GM12891 (cell line): Measurements from ENCODE around the gene FAM221A.
A peak's percentile ranks its signal among the peaks of the same experiment; 100 is the strongest.
"Not testable (repeated sequence)": the region's sequence is repeated elsewhere in the genome, so short reads cannot be mapped to it uniquely, and the experiment has no call there.

Source experiments
- DNase-seq: peaks from one replicate; pipeline ENCODE4 v3.0.0; 2011; ENCODE audit warnings: low spot score; ENCODE audit not compliant: insufficient read length
- FAIRE-seq: peaks from 2 replicates; lab custom pipeline; 2011; peaks lifted over from hg19 to GRCh38; lab: Jason Lieb, UNC
- PAX5 ChIP-seq: IDR thresholded peaks from 2 replicates; pipeline ENCODE4 v1.6.1; 2011; ENCODE audit warnings: low read length, moderate library complexity, mild to moderate bottlenecking; ENCODE audit not compliant: insufficient read depth, severe bottlenecking
- POLR2A ChIP-seq: IDR thresholded peaks from 2 replicates; pipeline ENCODE4 v1.6.1; 2011; ENCODE audit warnings: low read depth, low read length, control low read depth
- POLR2AphosphoS5 ChIP-seq: IDR thresholded peaks from 2 replicates; pipeline ENCODE4 v1.6.1; 2011; ENCODE audit warnings: low read depth, low read length, control low read depth
- POU2F2 ChIP-seq: IDR thresholded peaks from 2 replicates; pipeline ENCODE4 v1.6.1; 2011; ENCODE audit warnings: low read depth, mild to moderate bottlenecking, control low read depth, low read length, moderate library complexity
- SPI1 ChIP-seq: IDR thresholded peaks from 2 replicates; pipeline ENCODE4 v1.6.1; 2011; ENCODE audit warnings: low read depth, low read length, control low read depth
- TAF1 ChIP-seq: IDR thresholded peaks from 2 replicates; pipeline ENCODE4 v1.6.1; 2011; ENCODE audit warnings: low read depth, low read length, control low read depth

The FAM221A gene

GRCh38 chr7:23715099-23715498, 35.1 kb downstream of the FAM221A start:
- DNase-seq = no peak
- FAIRE-seq = no peak
- TF ChIP-seq TAF1 (no peak), POLR2AphosphoS5 (no peak), POU2F2 (no peak), POLR2A (no peak), PAX5 (no peak), SPI1 (no peak)

- FAIRE-seq (no peak), DNase-seq (no peak)
- TF ChIP-seq TAF1 (no peak), POU2F2 (no peak), SPI1 (no peak), PAX5 (no peak), POLR2AphosphoS5 (no peak), POLR2A (no peak)
These were observed 37.8 kb downstream of the FAM221A start for GRCh38 chr7:23717788-23718187.

- DNase-seq (no peak), FAIRE-seq (no peak)
- TF ChIP-seq TAF1 (no peak), POU2F2 (no peak)
These were observed 41.5 kb downstream of the FAM221A start for GRCh38 chr7:23721456-23721855.

- not testable (repeated sequence) for FAIRE-seq, DNase-seq
These were observed 42.7 kb downstream of the FAM221A start for GRCh38 chr7:23722587-23723216.

GRCh38 chr7:23724113-23724512, 44.1 kb downstream of the FAM221A start:
- DNase-seq, FAIRE-seq: not testable (repeated sequence)

- peak; percentile 38 for FAIRE-seq
These were observed 62.1 kb downstream of the FAM221A start for GRCh38 chr7:23742051-23742450.

GRCh38 chr7:23743226-23743625, 63.2 kb downstream of the FAM221A start:
- no peak for DNase-seq
- no peak for FAIRE-seq
- TF ChIP-seq POLR2A (no peak), POLR2AphosphoS5 (no peak), TAF1 (no peak), SPI1 (no peak), PAX5 (no peak), POU2F2 (no peak)

More at GRCh38 chr7:23742051-23742450, 62.1 kb downstream of the FAM221A start:
- no peak for DNase-seq
- TF ChIP-seq TAF1 = no peak
- TF ChIP-seq SPI1 = no peak
- TF ChIP-seq POLR2A = no peak
- no peak for TF ChIP-seq POLR2AphosphoS5
- no peak for TF ChIP-seq PAX5
- TF ChIP-seq POU2F2 = no peak

GRCh38 chr7:23746629-23747028, 66.6 kb downstream of the FAM221A start:
- TF ChIP-seq POU2F2 (no peak), SPI1 (no peak), POLR2AphosphoS5 (no peak), PAX5 (no peak), POLR2A (no peak), TAF1 (no peak)
- no peak for FAIRE-seq
- DNase-seq = no peak

- DNase-seq = no peak
- FAIRE-seq = no peak
- TF ChIP-seq SPI1 = no peak
- no peak for TF ChIP-seq POU2F2
- no peak for TF ChIP-seq TAF1
- TF ChIP-seq PAX5 = no peak
- TF ChIP-seq POLR2AphosphoS5 = no peak
- no peak for TF ChIP-seq POLR2A
These were observed 71.9 kb downstream of the FAM221A start for GRCh38 chr7:23751852-23752251.
